A549 (cell line): ENCODE results near the gene LNPEP.

Experiments used
- CTCF ChIP-seq: fragments of >200 bp; sonication (Bioruptor Twin); formaldehyde crosslinking; IDR thresholded peaks from 3 replicates; pipeline ENCODE4 v1.5.1; 2016
- MYC ChIP-seq: IDR thresholded peaks from 2 replicates; pipeline ENCODE4 v1.6.1; 2012; ENCODE audit warnings: mild to moderate bottlenecking, inconsistent platforms, low read length, improper control_type of control experiment, borderline replicate concordance

- TF ChIP-seq CTCF = no peak
- TF ChIP-seq MYC = no peak
Measured at GRCh38 chr5:97037819-97038218, 101.9 kb downstream of the LNPEP start.
